Upper lobe of left lung (tissue), 4 donors: ENCODE results near the gene SCRN2.

Source experiments
- EP300 ChIP-seq, 4 donors: sonication (generic); formaldehyde crosslinking; IDR thresholded peaks; one replicate each; pipeline ENCODE4 v1.5.1; 2017; ENCODE audit warnings: antibody characterized with exemption in 4 of 4, control low read depth in 2 of 4
- POLR2A ChIP-seq, 4 donors: fragments of 450-650 bp; IDR thresholded peaks; one replicate each; pipeline ENCODE4 v1.5.1; 2016 to 2017; ENCODE audit warnings: antibody characterized with exemption in 4 of 4, mild to moderate bottlenecking in 2 of 4
- TF ChIP-seq, protein P1 (sequence below), 6 experiments: fragments of 450-650 bp in 4 of 6; fragments of 200-600 bp in 2 of 6; sonication (generic) in 2 of 6; IDR thresholded peaks; one replicate each; pipeline ENCODE4 v1.5.1; 2016 to 2019; ENCODE audit warnings: antibody characterized with exemption in 6 of 6

DNA sequence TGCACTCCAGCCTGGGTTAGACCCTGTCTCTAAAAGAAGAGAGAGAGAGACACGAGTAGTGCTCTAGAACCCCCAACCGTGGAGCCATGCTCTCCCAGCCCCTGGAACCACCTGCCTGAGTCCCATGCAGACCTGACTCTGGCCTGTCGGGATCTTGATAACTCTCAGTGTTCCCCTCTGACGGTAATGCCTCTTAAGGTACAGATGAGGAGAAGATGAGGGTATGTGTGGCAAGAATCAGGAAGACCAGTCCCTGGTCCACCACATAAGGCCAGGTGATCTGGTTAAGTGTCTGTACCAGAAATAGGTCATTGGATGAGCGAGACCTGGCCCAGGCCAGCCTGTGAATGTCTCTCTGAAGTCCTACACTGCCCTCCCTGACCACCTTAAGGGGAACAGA is 37.9 kb downstream of the SCRN2 start:
- TF ChIP-seq, protein P1, sequence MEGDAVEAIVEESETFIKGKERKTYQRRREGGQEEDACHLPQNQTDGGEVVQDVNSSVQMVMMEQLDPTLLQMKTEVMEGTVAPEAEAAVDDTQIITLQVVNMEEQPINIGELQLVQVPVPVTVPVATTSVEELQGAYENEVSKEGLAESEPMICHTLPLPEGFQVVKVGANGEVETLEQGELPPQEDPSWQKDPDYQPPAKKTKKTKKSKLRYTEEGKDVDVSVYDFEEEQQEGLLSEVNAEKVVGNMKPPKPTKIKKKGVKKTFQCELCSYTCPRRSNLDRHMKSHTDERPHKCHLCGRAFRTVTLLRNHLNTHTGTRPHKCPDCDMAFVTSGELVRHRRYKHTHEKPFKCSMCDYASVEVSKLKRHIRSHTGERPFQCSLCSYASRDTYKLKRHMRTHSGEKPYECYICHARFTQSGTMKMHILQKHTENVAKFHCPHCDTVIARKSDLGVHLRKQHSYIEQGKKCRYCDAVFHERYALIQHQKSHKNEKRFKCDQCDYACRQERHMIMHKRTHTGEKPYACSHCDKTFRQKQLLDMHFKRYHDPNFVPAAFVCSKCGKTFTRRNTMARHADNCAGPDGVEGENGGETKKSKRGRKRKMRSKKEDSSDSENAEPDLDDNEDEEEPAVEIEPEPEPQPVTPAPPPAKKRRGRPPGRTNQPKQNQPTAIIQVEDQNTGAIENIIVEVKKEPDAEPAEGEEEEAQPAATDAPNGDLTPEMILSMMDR (IDR thresholded peaks at IDR 0.05): no peak
- TF ChIP-seq POLR2A (IDR thresholded peaks at IDR 0.05): no peak
- no peak for TF ChIP-seq EP300 (IDR thresholded peaks at IDR 0.05)
